ENCODE data around the gene C20orf173.
A peak's percentile ranks its signal among the peaks of the same experiment; 100 is the strongest.
"Not testable (repeated sequence)": the region's sequence is repeated elsewhere in the genome, so short reads cannot be mapped to it uniquely, and the experiment has no call there.

The C20orf173 gene

GRCh38 chr20:35551503-35551902 lies 22.1 kb upstream of the C20orf173 start:
- no peak for TF ChIP-seq CTCF (IDR thresholded peaks at IDR 0.05; ENCODE audit: low read depth, low read length, missing control alignments)
- no peak for DNase-seq (ENCODE audit: extremely low read depth, low read depth)
- H3K4me3 ChIP-seq (replicated peaks; ENCODE audit: low read depth, low read length), result no peak overlapping the region

- no peak for TF ChIP-seq CTCF (IDR thresholded peaks at IDR 0.05; ENCODE audit: low read depth, low read length, missing control alignments)
- H3K4me3 ChIP-seq (replicated peaks; ENCODE audit: low read depth, low read length), result no peak overlapping the region
- no peak for DNase-seq (ENCODE audit: extremely low read depth, low read depth)
Measured at GRCh38 chr20:35547329-35547728, 17.9 kb upstream of the C20orf173 start.

GRCh38 chr20:35546127-35546526 lies 16.7 kb upstream of the C20orf173 start:
- no peak for DNase-seq (ENCODE audit: extremely low read depth, low read depth)
- TF ChIP-seq CTCF (IDR thresholded peaks at IDR 0.05; ENCODE audit: low read depth, low read length, missing control alignments), result no peak
- H3K4me3 ChIP-seq (replicated peaks; ENCODE audit: low read depth, low read length), result no peak overlapping the region

- H3K4me3 ChIP-seq (replicated peaks; ENCODE audit: low read depth, low read length); DNase-seq (ENCODE audit: extremely low read depth, low read depth): not testable (repeated sequence)
Measured at GRCh38 chr20:35544941-35545340, 15.5 kb upstream of the C20orf173 start.

GRCh38 chr20:35544436-35544835 lies 15.0 kb upstream of the C20orf173 start:
- H3K4me3 ChIP-seq (replicated peaks; ENCODE audit: low read depth, low read length), result no peak overlapping the region
- no peak for TF ChIP-seq CTCF (IDR thresholded peaks at IDR 0.05; ENCODE audit: low read depth, low read length, missing control alignments)
- no peak for DNase-seq (ENCODE audit: extremely low read depth, low read depth)

- no peak for TF ChIP-seq CTCF (IDR thresholded peaks at IDR 0.05; ENCODE audit: low read depth, low read length, missing control alignments)
- peak overlapping the region; percentile 78 for H3K4me3 ChIP-seq (replicated peaks; ENCODE audit: low read depth, low read length)
- no peak for DNase-seq (ENCODE audit: extremely low read depth, low read depth)
Measured at GRCh38 chr20:35542990-35543389, 13.5 kb upstream of the C20orf173 start.

- H3K4me3 ChIP-seq (replicated peaks; ENCODE audit: low read depth, low read length), result peak within 1 kb of the TSS; percentile 78
- TF ChIP-seq CTCF (IDR thresholded peaks at IDR 0.05; ENCODE audit: low read depth, low read length, missing control alignments), result no peak
- peak; percentile 77 for DNase-seq (ENCODE audit: extremely low read depth, low read depth)
Measured at GRCh38 chr20:35541783-35542662, 12.6 kb upstream of the C20orf173 start, which contains the start of gene ERGIC3. TSS of gene ERGIC3 (plus strand) at chr20:35542078. CDS start at chr20:35542098, 20 bp downstream.
